ENCODE results near the gene DOCK10. TPM values are rescaled to one million over a fixed set of nuclear protein-coding genes. Genes with fewer than 3 reads are reported as not detected.

Gene DOCK10
- total RNA-seq, 1 donor from 2014 or later, result 30.9 TPM

DNA sequence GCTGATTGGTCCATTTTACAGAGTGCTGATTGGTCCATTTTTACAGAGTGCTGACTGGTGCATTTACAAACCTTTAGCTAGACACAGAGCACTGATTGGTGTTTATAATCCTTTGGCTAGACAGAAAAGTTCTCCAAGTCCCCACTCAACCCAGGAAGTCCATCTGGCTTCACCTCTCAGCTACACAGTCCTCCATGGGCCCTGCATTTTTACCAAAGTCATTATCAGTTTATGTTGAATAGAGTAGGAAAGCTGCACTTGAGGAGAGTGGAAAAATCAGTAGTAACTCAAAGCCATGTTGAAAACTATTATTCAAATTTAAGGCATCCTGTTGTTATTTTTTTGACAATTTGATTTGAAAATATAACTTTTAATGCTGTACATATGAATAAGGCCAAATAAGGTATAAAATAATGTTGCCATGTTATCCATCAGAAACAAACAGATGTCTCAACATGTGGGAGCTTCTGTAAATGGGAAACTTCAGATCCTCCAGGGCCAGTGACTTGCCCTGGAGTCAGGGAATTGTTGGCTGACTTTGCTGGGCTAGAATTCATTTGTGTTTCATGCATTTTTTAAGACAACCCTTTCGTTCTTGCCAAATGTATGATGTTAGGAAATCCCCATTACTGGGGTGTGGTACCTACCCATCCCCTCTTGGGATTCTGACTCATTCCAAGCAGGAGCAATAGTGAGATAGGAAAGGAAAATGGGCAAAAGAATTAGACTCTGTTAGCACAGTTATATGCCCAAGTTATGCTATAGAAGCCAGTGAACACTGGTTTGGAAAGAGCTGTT is 288.3 kb downstream of the DOCK10 start:
- H3K36me3 ChIP-seq, result peaks cover 4 to 9% of the 10 kb centered on the region in 2 donors
- intact Hi-C loops (cut with DNase I), result no loop called here
- no peak overlapping the region for H3K27ac ChIP-seq

GRCh38 chr2:224751996-224752698 is 290.1 kb downstream of the DOCK10 start:
- DNase-seq (ENCODE audit: low spot score in 2 of 2), result no peak
- Histone ChIP-seq H3K36me3 (no peaks in the 10 kb centered on the region), H3K4me3 (no peak overlapping the region), H3K27ac (no peak overlapping the region), H3K27me3 (no peaks in the 10 kb centered on the region), H3K4me1 (no peaks in the 10 kb centered on the region), H3K9me3 (no peaks in the 10 kb centered on the region)
- intact Hi-C loops (cut with DNase I), result no loop called here
- no peak for TF ChIP-seq CTCF (IDR thresholded peaks at IDR 0.05)

More for the DNA sequence above, 288.3 kb downstream of the DOCK10 start:
- no peak for DNase-seq (ENCODE audit: low spot score in 2 of 2)
- no peaks in the 10 kb centered on the region for H3K9me3 ChIP-seq
- H3K4me3 ChIP-seq, result no peak overlapping the region
- no peaks in the 10 kb centered on the region for H3K4me1 ChIP-seq
- no peak for TF ChIP-seq CTCF (IDR thresholded peaks at IDR 0.05)
- no peaks in the 10 kb centered on the region for H3K27me3 ChIP-seq

GRCh38 chr2:224749136-224749535 is 293.1 kb downstream of the DOCK10 start:
- intact Hi-C loops (cut with DNase I), result no loop called here

DNA sequence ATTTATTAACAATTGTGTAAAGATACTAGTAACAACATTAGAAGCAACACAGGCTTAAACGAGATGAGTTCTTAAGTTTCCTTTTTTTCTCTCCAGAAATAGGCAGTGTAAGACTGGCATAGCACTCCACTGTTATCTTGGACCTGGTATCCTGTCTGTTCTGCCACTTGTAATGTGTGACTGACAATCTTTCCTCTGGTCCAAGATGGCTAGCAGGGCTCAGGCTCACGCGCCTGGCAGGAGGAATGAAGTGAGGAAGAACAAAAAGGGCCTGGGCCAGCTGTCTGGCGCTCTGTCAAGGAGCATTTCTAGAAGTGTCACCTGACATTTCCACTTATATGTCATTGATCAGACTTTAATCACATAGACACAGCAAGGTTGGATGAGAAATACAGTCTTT is 294.5 kb downstream of the DOCK10 start:
- Histone ChIP-seq H3K36me3 (no peaks in the 10 kb centered on the region), H3K27me3 (no peaks in the 10 kb centered on the region), H3K4me1 (no peaks in the 10 kb centered on the region), H3K4me3 (no peak overlapping the region), H3K9me3 (no peaks in the 10 kb centered on the region), H3K27ac (no peak overlapping the region)
- DNase-seq (ENCODE audit: low spot score in 2 of 2), result no peak
- no peak for TF ChIP-seq CTCF (IDR thresholded peaks at IDR 0.05)
- intact Hi-C loops (cut with DNase I), result no loop called here

More at GRCh38 chr2:224749136-224749535, 293.1 kb downstream of the DOCK10 start:
- Histone ChIP-seq H3K4me3 (no peak overlapping the region), H3K36me3 (no peaks in the 10 kb centered on the region), H3K27ac (no peak overlapping the region), H3K27me3 (no peaks in the 10 kb centered on the region), H3K4me1 (no peaks in the 10 kb centered on the region), H3K9me3 (no peaks in the 10 kb centered on the region)
- no peak for TF ChIP-seq CTCF (IDR thresholded peaks at IDR 0.05)
- DNase-seq (ENCODE audit: low spot score in 2 of 2), result no peak

DNA sequence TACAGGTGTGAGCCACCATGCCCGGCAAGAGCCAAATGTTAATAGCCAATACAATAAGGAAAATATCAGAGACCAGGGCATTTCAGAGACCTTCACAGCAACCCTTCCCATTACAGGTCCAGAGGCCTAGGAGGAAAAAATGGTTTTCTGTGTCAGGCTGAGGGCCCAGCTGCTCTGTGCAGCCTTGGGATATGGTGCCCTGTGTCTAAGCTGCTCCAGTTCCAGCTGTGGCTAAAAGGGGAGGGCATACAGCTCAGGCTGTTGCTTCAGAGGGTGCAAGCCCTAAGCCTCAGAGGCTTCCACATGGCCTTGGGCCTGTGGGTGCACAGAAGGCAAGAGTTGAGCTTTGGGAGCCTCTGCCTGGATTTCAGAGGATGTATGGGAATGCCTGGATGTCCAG is 306.0 kb downstream of the DOCK10 start:
- Histone ChIP-seq H3K27me3 (no peaks in the 10 kb centered on the region), H3K9me3 (no peaks in the 10 kb centered on the region), H3K27ac (no peak overlapping the region), H3K4me1 (no peaks in the 10 kb centered on the region), H3K36me3 (no peaks in the 10 kb centered on the region), H3K4me3 (no peak overlapping the region)
- no peak for DNase-seq (ENCODE audit: low spot score in 2 of 2)
- intact Hi-C loops (cut with DNase I), result no loop called here
- no peak for TF ChIP-seq CTCF (IDR thresholded peaks at IDR 0.05)
